SK-MEL-5 (cell line): Measurements from ENCODE around the gene BRSK2. TPM values are rescaled to one million over a fixed set of nuclear protein-coding genes. Genes with fewer than 3 reads are reported as not detected.

Source experiments
- DNase-seq: peaks from one replicate; pipeline ENCODE4 v3.0.0-alpha.2; 2016; ENCODE audit warnings: low read depth, low spot score
- in situ Hi-C: cut with HindIII; loops from 2 replicates; pipeline ENCODE4 v1.10.0; 2016; ENCODE audit warnings: low sequenced_read_pairs, high pct_unique_total_duplicates, low pct_unique_long_range_greater_than_20kb
- total RNA-seq: library from RNA; depleted of rRNA; stranded (reverse); fragments of >200 nt; shearing (Covaris generic); gene quantifications from 2 replicates; pipeline ENCODE4 v1.2.3, GENCODE V29; 2014

BRSK2 gene
- total RNA-seq, 1 experiment from 2014 or later = 4.5 TPM

DNA sequence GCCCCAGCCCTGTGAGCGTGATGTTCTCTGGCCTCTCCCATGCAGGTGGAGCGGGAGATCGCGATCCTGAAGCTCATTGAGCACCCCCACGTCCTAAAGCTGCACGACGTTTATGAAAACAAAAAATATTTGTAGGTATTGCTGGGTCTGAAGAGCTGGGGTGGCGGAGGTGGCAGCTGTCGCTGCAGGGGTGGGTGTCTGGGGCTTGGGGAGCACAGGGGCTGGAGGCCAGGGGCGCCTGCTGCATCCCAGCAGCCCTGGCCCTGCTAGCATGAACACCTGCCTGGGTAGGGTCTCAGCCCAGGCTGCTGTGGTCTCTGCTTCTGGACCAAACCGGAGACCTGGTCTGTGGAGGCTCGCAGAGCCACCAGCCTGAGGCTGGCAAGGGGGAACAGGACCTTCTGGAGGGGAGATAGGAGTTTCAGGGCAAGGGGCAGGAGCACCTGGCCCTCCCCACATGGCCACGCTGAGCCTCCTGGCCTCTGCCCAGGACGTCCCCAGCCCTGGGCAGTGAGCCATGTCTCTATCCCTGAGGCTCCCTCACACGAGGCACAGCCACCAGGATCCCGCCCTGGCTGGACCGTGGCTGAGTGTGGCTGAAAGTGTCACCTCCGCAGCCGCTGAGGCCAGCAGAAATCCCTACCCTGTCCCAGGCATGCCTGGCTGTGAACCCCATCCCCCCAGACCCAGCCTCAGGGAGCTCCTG is 48.7 kb downstream of the BRSK2 start:
- in situ Hi-C loops = no loop called here
- DNase-seq = no peak

GRCh38 chr11:1438967-1439330 is 49.2 kb downstream of the BRSK2 start:
- in situ Hi-C loops = no loop called here
- no peak for DNase-seq

DNA sequence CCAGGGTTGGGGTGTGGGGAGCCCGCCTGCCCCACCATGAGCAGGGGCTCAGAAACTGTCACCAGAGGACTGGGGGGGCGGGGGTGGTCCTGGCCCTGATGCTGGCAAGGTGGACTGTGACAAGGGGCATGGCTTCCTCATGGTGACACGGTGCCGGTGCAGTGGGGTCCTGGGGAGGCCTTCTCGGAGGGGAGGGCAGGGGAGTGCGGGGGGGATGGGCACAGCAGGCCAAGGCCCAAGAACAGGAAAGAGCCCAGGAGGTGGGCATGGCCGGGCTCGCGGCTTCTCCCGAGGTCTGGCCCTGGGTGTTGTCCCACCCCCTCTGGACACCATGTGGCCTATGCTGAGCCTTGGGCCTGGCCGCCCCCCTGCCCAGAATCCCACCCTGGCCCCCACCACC is 49.6 kb downstream of the BRSK2 start:
- in situ Hi-C loops = no loop called here
- DNase-seq = no peak

- no peak for DNase-seq
- in situ Hi-C loops = no loop called here
Observed at GRCh38 chr11:1440066-1440465, 50.3 kb downstream of the BRSK2 start.

DNA sequence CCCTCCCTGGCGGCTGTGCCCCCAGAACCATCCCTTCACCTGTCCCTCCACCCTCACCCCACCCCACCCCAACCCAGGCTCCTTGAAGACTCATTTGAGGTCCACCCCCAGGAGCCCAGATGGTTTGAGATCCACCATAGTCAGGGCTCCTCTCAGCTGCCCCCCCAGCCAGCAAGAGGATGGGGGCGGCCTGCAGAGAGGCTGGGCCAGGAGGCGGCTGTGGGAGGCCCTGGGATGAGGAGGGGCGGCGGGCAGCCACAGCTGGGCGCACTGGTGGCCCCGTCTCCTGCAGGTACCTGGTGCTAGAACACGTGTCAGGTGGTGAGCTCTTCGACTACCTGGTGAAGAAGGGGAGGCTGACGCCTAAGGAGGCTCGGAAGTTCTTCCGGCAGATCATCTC is 50.8 kb downstream of the BRSK2 start:
- in situ Hi-C loops = no loop called here

DNA sequence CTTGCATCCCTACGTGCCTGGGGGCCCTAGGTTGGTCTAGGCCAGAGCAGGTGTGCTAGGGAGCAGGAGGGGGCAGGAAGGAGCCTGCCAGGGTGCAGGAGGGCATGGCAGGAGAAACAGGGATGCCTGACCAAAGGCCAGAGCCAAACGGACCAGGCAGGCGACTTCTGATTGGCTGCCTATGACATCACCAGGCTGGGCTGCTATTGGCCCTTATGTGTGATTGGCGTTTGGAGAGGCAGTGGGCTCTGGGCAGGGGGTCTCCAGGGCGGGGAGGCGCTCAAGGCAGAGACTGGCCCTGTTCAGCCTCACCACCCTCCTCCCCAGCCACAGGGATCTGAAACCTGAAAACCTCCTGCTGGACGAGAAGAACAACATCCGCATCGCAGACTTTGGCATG is 52.4 kb downstream of the BRSK2 start:
- peak; percentile 62 for DNase-seq

More for the DNA sequence above, 50.8 kb downstream of the BRSK2 start:
- no peak for DNase-seq

GRCh38 chr11:1442807-1443366 is 53.2 kb downstream of the BRSK2 start:
- no peak for DNase-seq
- in situ Hi-C loops = no loop called here

More for the DNA sequence above, 52.4 kb downstream of the BRSK2 start:
- in situ Hi-C loops = no loop called here

DNA sequence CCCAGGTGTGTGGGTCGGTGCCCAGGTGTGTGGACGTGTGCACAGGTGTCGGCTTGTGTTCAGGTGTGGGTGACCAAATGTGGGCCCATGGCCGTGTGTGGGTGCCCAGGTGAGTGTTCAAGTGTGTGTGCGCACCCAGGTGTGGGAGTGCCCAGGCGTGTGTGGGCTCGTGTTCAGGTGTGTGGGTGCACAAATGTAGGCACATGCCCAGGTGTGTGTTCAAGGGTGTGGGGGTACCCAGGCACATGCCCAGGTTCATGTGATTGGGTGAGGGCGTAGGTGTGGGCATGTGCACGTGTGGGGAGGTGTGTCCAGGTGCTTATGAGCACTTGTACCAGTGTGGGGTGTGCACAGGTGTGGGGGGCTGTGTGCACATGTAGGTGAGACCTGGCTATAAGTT is 54.0 kb downstream of the BRSK2 start:
- DNase-seq = no peak
- in situ Hi-C loops = no loop called here

DNA sequence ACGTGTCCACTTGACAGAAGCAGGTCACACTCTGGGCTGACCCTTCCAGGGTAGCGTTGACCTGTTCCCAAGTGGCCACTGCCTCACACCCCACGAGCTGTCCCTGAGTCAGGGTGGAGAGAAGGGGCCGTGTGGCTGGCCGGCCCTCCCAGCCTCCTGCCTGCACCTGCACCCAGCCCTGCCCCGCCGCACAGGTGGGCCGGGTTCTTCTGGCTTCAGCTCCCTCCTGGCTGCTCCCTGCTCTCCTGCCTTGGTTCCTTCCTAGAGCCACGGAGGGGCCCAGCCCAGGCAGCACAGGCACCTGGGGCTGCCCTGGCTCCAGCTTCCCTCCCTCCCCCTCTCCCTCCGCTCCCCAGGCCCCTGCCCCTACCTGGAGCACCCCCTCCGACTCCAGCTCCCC is 54.6 kb downstream of the BRSK2 start:
- DNase-seq = no peak
- in situ Hi-C loops = no loop called here

- no peak for DNase-seq
- in situ Hi-C loops = no loop called here
Observed at GRCh38 chr11:1444823-1445422, 55.2 kb downstream of the BRSK2 start.

- peak; percentile 7 for DNase-seq
Observed at GRCh38 chr11:1445741-1446445, 56.2 kb downstream of the BRSK2 start.

DNA sequence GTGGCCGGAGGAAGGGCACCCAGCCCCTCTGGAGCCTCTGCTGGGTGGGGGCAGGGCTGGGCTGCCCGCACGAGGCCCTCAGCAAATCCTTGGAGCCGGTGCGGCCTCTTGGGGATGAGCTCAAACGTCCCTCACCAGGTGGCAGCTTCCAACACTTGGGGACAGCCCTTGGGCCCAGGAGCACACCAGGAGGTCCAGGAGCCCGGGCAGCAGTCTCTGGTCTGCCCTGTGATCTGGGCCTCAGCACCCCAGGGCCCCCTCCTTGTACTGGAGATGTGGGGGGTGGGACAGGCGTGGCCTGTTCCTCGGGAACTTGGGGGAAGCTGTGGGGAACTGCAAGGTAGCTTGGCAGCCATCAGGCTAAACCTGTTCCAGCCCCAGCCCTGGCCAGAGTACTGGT is 56.9 kb downstream of the BRSK2 start:
- in situ Hi-C loops = no loop called here

More at GRCh38 chr11:1445741-1446445, 56.2 kb downstream of the BRSK2 start:
- in situ Hi-C loops = no loop called here

DNA sequence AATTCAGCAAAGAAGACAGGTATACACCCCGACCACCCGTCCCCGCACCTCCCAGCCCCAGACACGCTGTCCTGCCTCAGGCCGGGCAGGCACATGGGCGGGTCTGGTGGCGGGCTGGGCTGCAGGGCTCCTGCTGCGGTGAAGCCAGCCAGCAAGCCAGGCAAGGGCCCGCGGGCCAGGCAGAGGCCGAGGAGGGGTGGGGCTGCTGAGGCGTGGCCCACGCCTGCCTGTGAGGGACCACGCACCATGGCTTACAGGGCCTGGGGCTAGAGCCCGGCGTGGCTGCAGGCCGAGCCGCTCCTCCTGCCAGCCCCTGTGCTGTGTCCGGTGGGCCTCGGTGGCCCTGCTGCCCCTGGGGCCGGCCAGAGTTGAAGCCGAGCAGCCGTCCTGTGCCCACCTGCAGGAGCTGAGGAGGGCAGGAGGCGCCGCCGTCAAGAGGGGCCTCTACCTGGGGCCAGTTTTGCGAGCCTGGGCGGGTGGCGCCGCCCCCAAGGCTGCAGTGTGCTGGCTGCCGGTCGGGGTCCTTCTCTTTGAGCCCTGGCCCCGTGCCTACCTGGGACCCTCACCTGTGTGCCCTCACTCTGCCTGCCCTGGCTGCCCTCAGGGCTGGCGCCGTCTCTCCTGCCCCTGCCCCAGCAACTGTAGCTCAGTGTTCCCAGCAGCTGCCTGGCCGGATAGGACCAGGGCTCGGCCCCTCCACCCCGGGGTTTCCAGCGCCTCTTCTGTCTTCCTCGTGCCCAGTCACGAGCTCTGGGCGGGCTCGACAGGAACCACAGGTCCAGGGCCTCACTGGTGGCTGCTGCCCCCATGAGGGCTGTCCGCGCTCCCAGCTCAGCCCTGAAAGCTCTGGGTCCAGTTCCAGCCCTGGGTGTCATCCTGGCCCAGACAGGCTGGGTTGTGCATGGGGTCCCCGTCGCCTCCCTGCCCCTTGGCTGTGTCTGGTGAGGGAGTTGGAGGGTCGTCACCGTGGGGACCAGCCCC is 58.4 kb downstream of the BRSK2 start:
- in situ Hi-C loops = no loop called here
- DNase-seq = peak; percentile 90

More for the DNA sequence above, 56.9 kb downstream of the BRSK2 start:
- no peak for DNase-seq

DNA sequence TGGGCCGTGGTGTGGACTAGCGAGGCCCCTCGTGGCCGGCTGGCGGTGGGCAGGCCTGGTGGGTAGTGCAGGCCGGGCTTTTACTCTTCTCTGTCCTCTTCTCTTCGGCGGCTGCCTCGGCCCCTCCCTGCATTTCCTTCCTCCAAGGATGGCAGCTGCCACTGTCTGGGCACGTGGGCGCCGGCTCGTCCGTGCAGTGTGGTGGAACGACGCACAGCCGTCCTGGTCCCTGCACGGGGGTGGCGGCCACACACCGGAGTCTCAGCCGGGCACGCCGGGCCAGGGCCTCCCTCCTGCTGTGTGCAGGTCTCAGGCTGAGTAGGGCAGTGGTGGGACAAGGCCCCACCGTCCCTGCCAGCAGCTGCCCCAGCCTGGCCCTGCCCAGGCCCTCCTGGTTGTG is 59.1 kb downstream of the BRSK2 start:
- DNase-seq = no peak
- in situ Hi-C loops = no loop called here

GRCh38 chr11:1449490-1450243 is 59.9 kb downstream of the BRSK2 start:
- in situ Hi-C loops = no loop called here

DNA sequence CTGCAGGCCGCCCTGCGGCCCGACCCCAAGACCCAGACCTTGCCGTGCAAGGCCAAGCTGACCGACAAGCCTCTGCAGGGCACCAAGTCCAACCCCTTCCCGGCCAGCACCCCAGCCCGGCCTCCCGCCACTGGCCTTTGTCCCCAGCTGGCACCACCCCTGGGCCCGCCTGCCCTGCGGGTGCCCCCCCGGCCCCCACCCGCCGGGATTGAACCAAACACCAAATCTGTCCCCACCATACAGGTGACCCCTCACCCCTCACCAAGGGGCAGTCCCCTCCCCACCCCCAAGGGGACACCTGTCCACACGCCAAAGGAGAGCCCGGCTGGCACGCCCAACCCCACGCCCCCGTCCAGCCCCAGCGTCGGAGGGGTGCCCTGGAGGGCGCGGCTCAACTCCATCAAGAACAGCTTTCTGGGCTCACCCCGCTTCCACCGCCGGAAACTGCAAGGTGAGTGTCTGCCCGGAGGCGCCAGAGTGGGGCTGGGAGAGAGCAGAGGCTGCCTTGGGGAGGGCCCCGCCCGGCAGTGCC is 60.7 kb downstream of the BRSK2 start:
- in situ Hi-C loops = no loop called here
- no peak for DNase-seq

More at GRCh38 chr11:1449490-1450243, 59.9 kb downstream of the BRSK2 start:
- DNase-seq = no peak
